Hepatocyte (in vitro differentiated cells): ENCODE results near the gene SHROOM1. TPM values are rescaled to one million over a fixed set of nuclear protein-coding genes. Genes with fewer than 3 reads are reported as not detected.

Source experiments
- DNase-seq: peaks from one replicate; pipeline ENCODE4 v3.0.0-alpha.2; 2016; ENCODE audit warnings: low spot score
- H2AFZ ChIP-seq: fragments of 200-600 bp; sonication (generic); 2 replicates; pipeline ENCODE4 v1.6.0; 2016; ENCODE audit warnings: antibody characterized with exemption, mild to moderate bottlenecking
- H3K27ac ChIP-seq: fragments of 200-600 bp; sonication (generic); 2 replicates; pipeline ENCODE4 v1.5.1; 2016; ENCODE audit warnings: mild to moderate bottlenecking
- H3K27me3 ChIP-seq: fragments of 200-600 bp; sonication (generic); 2 replicates; pipeline ENCODE4 v1.6.1; 2016
- H3K36me3 ChIP-seq: fragments of 200-600 bp; sonication (generic); replicated peaks from 2 replicates; pipeline ENCODE4 v1.5.1; 2016; ENCODE audit warnings: low read depth; ENCODE audit not compliant: insufficient read depth
- H3K4me1 ChIP-seq: fragments of 200-600 bp; sonication (generic); 2 replicates; pipeline ENCODE4 v1.5.1; 2016; ENCODE audit warnings: mild to moderate bottlenecking, moderate library complexity; ENCODE audit not compliant: insufficient read depth
- H3K4me2 ChIP-seq: fragments of 200-600 bp; sonication (generic); 2 replicates; pipeline ENCODE4 v1.6.0; 2016
- H3K4me3 ChIP-seq: fragments of 200-600 bp; sonication (generic); 2 replicates; pipeline ENCODE4 v1.5.1; 2016; ENCODE audit warnings: mild to moderate bottlenecking
- H3K79me2 ChIP-seq: fragments of 200-600 bp; sonication (generic); 2 replicates; pipeline ENCODE4 v1.6.0; 2017; ENCODE audit warnings: mild to moderate bottlenecking
- H3K9me2 ChIP-seq: fragments of 200-600 bp; sonication (generic); replicated peaks from 2 replicates; pipeline ENCODE4 v1.6.0; 2017; ENCODE audit warnings: mild to moderate bottlenecking; ENCODE audit not compliant: insufficient read depth
- H3K9me3 ChIP-seq: fragments of 200-600 bp; sonication (generic); 2 replicates; pipeline ENCODE4 v1.5.1; 2016; ENCODE audit warnings: low read depth, mild to moderate bottlenecking
- H4K20me1 ChIP-seq: fragments of 200-600 bp; sonication (generic); 2 replicates; pipeline ENCODE4 v1.6.0; 2016; ENCODE audit warnings: mild to moderate bottlenecking; ENCODE audit not compliant: insufficient read depth, poor library complexity, severe bottlenecking
- CTCF ChIP-seq: fragments of 200-600 bp; sonication (generic); IDR thresholded peaks from 2 replicates; pipeline ENCODE4 v1.5.1; 2016; ENCODE audit warnings: antibody characterized with exemption, mild to moderate bottlenecking; ENCODE audit not compliant: poor library complexity
- EZH2 ChIP-seq: fragments of 200-600 bp; sonication (generic); IDR thresholded peaks from 2 replicates; pipeline ENCODE4 v1.6.1; 2016; ENCODE audit warnings: antibody characterized with exemption, mild to moderate bottlenecking, borderline replicate concordance
- EZH2phosphoT487 ChIP-seq: fragments of 200-600 bp; sonication (generic); IDR thresholded peaks from one replicate; pipeline ENCODE4 v1.6.1; 2018; ENCODE audit warnings: antibody characterized with exemption, mild to moderate bottlenecking, low read depth, moderate library complexity; ENCODE audit not compliant: unreplicated experiment, severe bottlenecking
- WGBS: methylation state at CpG from one replicate; pipeline ENCODE4 v1.1.6; 2016; ENCODE audit warnings: low lambda C conversion rate; ENCODE audit errors: missing lambda C conversion rate; 5-methylcytosine and 5-hydroxymethylcytosine counted together
- polyA plus RNA-seq: library from polyadenylated mRNA; unstranded; fragments of >200 nt; fragmentation: Nextera tagmentation; extraction: Ambion mirVana; gene quantifications from 2 replicates; pipeline ENCODE4 v1.2.1, GENCODE V29; 2016
- total RNA-seq: library from RNA; depleted of rRNA; stranded (reverse); fragments of >200 nt; gene quantifications from 2 replicates; pipeline ENCODE4 v1.2.3, GENCODE V29; 2014

SHROOM1 gene
- total and polyA plus RNA-seq, 2 experiments from 2014 or later: 10.0 to 19.2 TPM

DNA sequence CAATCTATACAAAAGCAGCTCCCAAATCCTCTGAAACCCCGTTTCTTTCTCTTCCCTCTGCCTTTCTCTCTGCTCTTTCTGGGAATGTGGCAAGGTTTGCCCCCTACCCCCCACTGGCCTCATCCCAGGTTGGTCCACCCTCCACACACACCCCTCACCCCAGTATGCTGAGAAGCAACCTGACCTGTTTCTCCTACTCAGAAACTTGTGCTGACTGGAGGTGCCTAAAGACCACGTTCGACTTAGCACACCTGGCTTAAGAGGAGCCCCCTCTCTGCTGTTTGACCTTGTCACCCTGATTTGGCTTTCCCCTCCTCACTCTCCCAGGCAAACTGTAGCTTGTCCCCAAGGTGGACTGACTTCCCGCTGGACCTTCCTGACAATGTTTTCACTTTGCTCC, 52.3 kb downstream of the SHROOM1 start:
- no peaks in the 10 kb centered on the region for H3K9me3 ChIP-seq
- H3K79me2 ChIP-seq: peaks cover 35% of the 10 kb centered on the region
- H3K9me2 ChIP-seq: no peaks in the 10 kb centered on the region
- no peaks in the 10 kb centered on the region for H3K27me3 ChIP-seq
- H2AFZ ChIP-seq: peak overlapping the region; percentile 100
- H4K20me1 ChIP-seq: peaks cover 9% of the 10 kb centered on the region
- peak overlapping the region; percentile 98 for H3K4me2 ChIP-seq
- H3K4me3 ChIP-seq: no peak overlapping the region
- no peak for DNase-seq
- H3K36me3 ChIP-seq: no peaks in the 10 kb centered on the region
- TF ChIP-seq EZH2phosphoT487 (no peak), CTCF (no peak), EZH2 (no peak)
- H3K4me1 ChIP-seq: peaks cover 15% of the 10 kb centered on the region
- 68% methylated on average over 4 of the region's 4 CpGs for WGBS
- H3K27ac ChIP-seq: no peak overlapping the region

DNA sequence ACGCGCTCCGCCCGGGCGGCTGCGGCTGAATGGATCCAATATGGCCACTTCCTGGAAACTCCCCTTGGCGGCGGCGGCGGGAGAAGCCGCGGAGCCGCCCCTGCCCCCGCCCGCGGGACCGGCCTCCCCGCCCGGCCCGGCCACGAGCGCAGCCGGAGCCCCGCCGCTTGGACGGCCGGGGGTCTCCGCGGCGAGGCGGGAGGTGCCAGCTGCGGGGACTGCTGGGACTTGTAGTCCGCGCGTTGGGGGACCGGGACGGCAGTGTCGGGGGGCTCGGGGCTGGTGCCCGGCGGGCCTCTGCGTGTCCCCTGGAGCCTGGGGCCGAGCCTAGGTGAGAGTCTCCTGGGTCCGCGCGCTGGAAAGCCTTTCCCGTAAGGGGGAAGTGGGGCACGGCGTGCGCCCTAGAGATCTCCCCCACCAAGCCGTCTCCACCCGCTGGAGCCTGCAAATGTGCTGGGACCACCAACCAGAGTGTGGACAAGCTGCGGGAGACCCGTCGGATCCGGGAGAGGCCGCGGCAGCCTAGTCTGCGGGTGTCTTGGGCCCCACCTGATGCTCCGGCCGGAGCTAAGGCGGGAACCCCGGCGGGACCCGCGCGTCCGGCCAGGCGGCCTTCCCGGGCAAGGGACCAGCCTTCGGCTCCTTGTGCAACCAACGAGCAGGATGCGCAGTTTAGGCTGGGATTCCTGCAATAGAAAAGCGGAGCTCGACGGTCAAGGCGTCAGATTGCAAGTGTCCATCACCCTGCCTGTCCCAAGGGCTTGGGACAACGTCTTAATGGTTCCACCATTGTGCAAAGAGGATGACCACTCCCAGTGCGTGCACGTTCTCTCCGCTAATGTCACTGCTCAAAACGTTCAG, 53.0 kb downstream of the SHROOM1 start, which contains the start of gene SEPTIN8:
SEPTIN8 (minus strand) TSS at position 31 of the 861 bp plus-strand sequence. CDS start 102 bp downstream, outside the sequence.
- Histone ChIP-seq H4K20me1 (peaks cover 9% of the 10 kb centered on the region), H3K4me1 (peaks cover 15% of the 10 kb centered on the region), H3K27ac (peak within 1 kb of the TSS; percentile 14), H3K4me3 (peak within 1 kb of the TSS; percentile 88), H3K79me2 (peaks cover 42% of the 10 kb centered on the region), H3K4me2 (peak within 1 kb of the TSS; percentile 98), H3K9me2 (no peaks in the 10 kb centered on the region), H2AFZ (peak within 1 kb of the TSS; percentile 100), H3K9me3 (no peaks in the 10 kb centered on the region), H3K27me3 (no peaks in the 10 kb centered on the region), H3K36me3 (no peaks in the 10 kb centered on the region)
- DNase-seq: peak; percentile 71
- 4% methylated on average over 45 of the region's 82 CpGs for WGBS
- TF ChIP-seq EZH2: no peak
- no peak for TF ChIP-seq CTCF
- no peak for TF ChIP-seq EZH2phosphoT487

GRCh38 chr5:132776938-132777208, 53.6 kb downstream of the SHROOM1 start:
- Histone ChIP-seq H2AFZ (peak overlapping the region; percentile 100), H4K20me1 (peaks cover 9% of the 10 kb centered on the region), H3K4me2 (peak overlapping the region; percentile 98), H3K9me3 (no peaks in the 10 kb centered on the region), H3K4me1 (peaks cover 15% of the 10 kb centered on the region), H3K79me2 (peaks cover 47% of the 10 kb centered on the region), H3K27me3 (no peaks in the 10 kb centered on the region), H3K4me3 (peak overlapping the region; percentile 88), H3K9me2 (no peaks in the 10 kb centered on the region), H3K36me3 (no peaks in the 10 kb centered on the region), H3K27ac (peak overlapping the region; percentile 14)
- WGBS: under 1% methylated on average over 15 of the region's 40 CpGs
- TF ChIP-seq EZH2 (no peak), EZH2phosphoT487 (no peak), CTCF (no peak)
- DNase-seq: peak; percentile 18
